A549 (cell line): ENCODE data around the gene DNMT3A. TPM values are rescaled to one million over a fixed set of nuclear protein-coding genes. Genes with fewer than 3 reads are reported as not detected.

Experiments used
- ATAC-seq, 2 experiments: fragments of 200-7000 bp in 1 of 2; fragments of >200 bp in 1 of 2; cut with Nextera tagmentation in 1 of 2; cut with Tn5 transposase in 1 of 2; 3 replicates each; pipeline versions ENCODE4 v1.8.0 to v1.9.1; 2018 to 2020; ENCODE audit warnings: mild to moderate bottlenecking in 1 of 2, moderate library complexity in 1 of 2
- CTCF ChIA-PET: fragments of 300-600 bp; sonication (Branson Sonifier 250); formaldehyde crosslinking; extraction: SDS; loops from one replicate; lab custom pipeline; 2021; ENCODE audit warnings: antibody characterized with exemption, inconsistent platforms; lab: Yijun Ruan, JAX
- POLR2A ChIA-PET: fragments of 350-600 bp; formaldehyde crosslinking; extraction: SDS; loops from one replicate; lab custom pipeline; 2021; ENCODE audit warnings: antibody characterized with exemption, inconsistent platforms; lab: Yijun Ruan, JAX
- DNase-seq, 2 experiments: peaks; one replicate each; pipeline versions ENCODE4 v3.0.0 to v3.0.0-alpha.2; 2011 to 2016; ENCODE audit warnings: low read depth in 1 of 2, low spot score in 1 of 2
- FAIRE-seq: peaks from 2 replicates; lab custom pipeline; 2011; peaks lifted over from hg19 to GRCh38; lab: Jason Lieb, UNC
- H3K27ac ChIP-seq, 2 experiments: fragments of >200 bp; sonication (Bioruptor Twin); formaldehyde crosslinking; 3 replicates each; pipeline ENCODE4 v1.5.1; 2016 to 2017
- H3K4me1 ChIP-seq: fragments of >200 bp; sonication (Bioruptor Twin); formaldehyde crosslinking; 3 replicates; pipeline ENCODE4 v1.6.1; 2016
- H3K4me2 ChIP-seq: fragments of >200 bp; sonication (Bioruptor Twin); formaldehyde crosslinking; 3 replicates; pipeline ENCODE4 v1.6.1; 2016
- H3K4me3 ChIP-seq: fragments of >200 bp; sonication (Bioruptor Twin); formaldehyde crosslinking; 3 replicates; pipeline ENCODE4 v1.5.1; 2016
- H3K9me3 ChIP-seq: fragments of >200 bp; sonication (Bioruptor Twin); formaldehyde crosslinking; 3 replicates; pipeline ENCODE4 v1.6.1; 2016
- CBX2 ChIP-seq: fragments of 200-600 bp; sonication (generic); IDR thresholded peaks from 2 replicates; pipeline ENCODE4 v1.6.1; 2016; ENCODE audit warnings: low read depth, mild to moderate bottlenecking, borderline replicate concordance
- CBX8 ChIP-seq: fragments of 200-600 bp; sonication (generic); IDR thresholded peaks from 2 replicates; pipeline ENCODE4 v1.6.1; 2016
- CHD4 ChIP-seq: fragments of 200-600 bp; sonication (generic); IDR thresholded peaks from 2 replicates; pipeline ENCODE4 v1.6.1; 2016; ENCODE audit warnings: antibody characterized with exemption, mild to moderate bottlenecking, borderline replicate concordance
- FOSB ChIP-seq: fragments of 250-450 bp; sonication (Bioruptor Pico); IDR thresholded peaks from 2 replicates; pipeline ENCODE4 v1.5.0; 2020; ENCODE audit warnings: mild to moderate bottlenecking, moderate library complexity
- FOSL2 ChIP-seq, 2 experiments: fragments of 450-650 bp in 1 of 2; fragments of >200 bp in 1 of 2; sonication (Bioruptor Twin) in 1 of 2; formaldehyde crosslinking; IDR thresholded peaks; 2 replicates each; pipeline versions ENCODE4 v1.5.0 to v1.6.1; 2016 to 2020; ENCODE audit warnings: mild to moderate bottlenecking in 1 of 2, moderate library complexity in 1 of 2
- FOXS1 ChIP-seq: fragments of 250-450 bp; sonication (Bioruptor Pico); IDR thresholded peaks from 2 replicates; pipeline ENCODE4 v1.5.0; 2020; ENCODE audit warnings: mild to moderate bottlenecking, moderate library complexity
- HDAC2 ChIP-seq: fragments of 200-600 bp; sonication (generic); IDR thresholded peaks from 2 replicates; pipeline ENCODE4 v1.6.1; 2016
- HOXA7 ChIP-seq: fragments of 250-450 bp; sonication (Bioruptor Pico); IDR thresholded peaks from 2 replicates; pipeline ENCODE4 v1.5.0; 2020; ENCODE audit warnings: mild to moderate bottlenecking, moderate library complexity
- KDM5A ChIP-seq: fragments of 200-600 bp; sonication (generic); IDR thresholded peaks from 2 replicates; pipeline ENCODE4 v1.6.1; 2016; ENCODE audit warnings: antibody characterized with exemption, mild to moderate bottlenecking
- MAFK ChIP-seq: fragments of 450-650 bp; IDR thresholded peaks from 2 replicates; pipeline ENCODE4 v1.6.1; 2014; ENCODE audit not compliant: partially characterized antibody
- MAZ ChIP-seq: fragments of 150-350 bp; IDR thresholded peaks from 2 replicates; pipeline ENCODE4 v1.6.1; 2014; ENCODE audit warnings: antibody characterized with exemption, low read depth, low read length, borderline replicate concordance
- NPAS2 ChIP-seq: fragments of 250-450 bp; sonication (Bioruptor Pico); IDR thresholded peaks from 2 replicates; pipeline ENCODE4 v1.8.0; 2022; ENCODE audit warnings: mild to moderate bottlenecking, moderate library complexity, borderline replicate concordance
- POLR2A ChIP-seq: IDR thresholded peaks from 2 replicates; pipeline ENCODE4 v1.6.1; 2012; ENCODE audit warnings: mild to moderate bottlenecking, low read length
- RARB ChIP-seq: fragments of 250-450 bp; sonication (Bioruptor Pico); IDR thresholded peaks from 2 replicates; pipeline ENCODE4 v1.8.0; 2021; ENCODE audit warnings: mild to moderate bottlenecking, moderate library complexity
- RCOR1 ChIP-seq: fragments of 150-350 bp; IDR thresholded peaks from 2 replicates; pipeline ENCODE4 v1.6.1; 2014; ENCODE audit warnings: antibody characterized with exemption, low read length, low read depth
- SREBF2 ChIP-seq: fragments of 450-650 bp; IDR thresholded peaks from 2 replicates; pipeline ENCODE4 v1.6.1; 2014; ENCODE audit warnings: mild to moderate bottlenecking, moderate library complexity
- TP53 ChIP-seq: fragments of 250-450 bp; sonication (Bioruptor Pico); IDR thresholded peaks from 2 replicates; pipeline ENCODE4 v1.5.0; 2021; ENCODE audit warnings: mild to moderate bottlenecking, moderate library complexity
- ZC3H11A ChIP-seq: fragments of 450-650 bp; IDR thresholded peaks from 2 replicates; pipeline ENCODE4 v1.6.1; 2014; ENCODE audit warnings: antibody characterized with exemption, mild to moderate bottlenecking
- ZNF302 ChIP-seq: fragments of 250-450 bp; sonication (Bioruptor Pico); IDR thresholded peaks from 2 replicates; pipeline ENCODE4 v1.9.0; 2021; ENCODE audit warnings: inconsistent platforms, mild to moderate bottlenecking, moderate library complexity
- WGBS: methylation state at CpG from one replicate; pipeline ENCODE4 v1.1.6; 2017; ENCODE audit errors: missing lambda C conversion rate; 5-methylcytosine and 5-hydroxymethylcytosine counted together
- polyA plus RNA-seq, 4 experiments: library from polyadenylated mRNA; depleted of rRNA in 3 of 4; stranded (reverse); fragments of >200 nt; fragmentation: RNase III in 1 of 4; extraction: RNeasy Plus Mini Kit Qiagen cat#74134 plus additional on column Dnase treatment in 1 of 4; gene quantifications; 2 replicates in 3 of 4; 3 replicates in 1 of 4; pipeline ENCODE4 v1.2.3, GENCODE V29; 2011 to 2017
- TF ChIP-seq, protein P1 (sequence below): fragments of 250-450 bp; sonication (Bioruptor Pico); IDR thresholded peaks from 2 replicates; pipeline ENCODE4 v1.5.0; 2021; ENCODE audit warnings: mild to moderate bottlenecking, moderate library complexity, borderline replicate concordance
- TF ChIP-seq, protein P2 (sequence below): fragments of 200-600 bp; sonication (generic); IDR thresholded peaks from 2 replicates; pipeline ENCODE4 v1.6.1; 2016; ENCODE audit warnings: antibody characterized with exemption, mild to moderate bottlenecking, moderate library complexity
- TF ChIP-seq, protein P3 (sequence below): IDR thresholded peaks from 2 replicates; pipeline ENCODE4 v1.6.1; 2012; ENCODE audit warnings: low read depth, borderline replicate concordance
- TF ChIP-seq, protein P4 (sequence below): fragments of 450-650 bp; IDR thresholded peaks from 2 replicates; pipeline ENCODE4 v1.6.1; 2014; ENCODE audit warnings: antibody characterized with exemption
- TF ChIP-seq, protein P5 (sequence below): fragments of >200 bp; sonication (Bioruptor Twin); formaldehyde crosslinking; IDR thresholded peaks from 3 replicates; pipeline ENCODE4 v1.5.1; 2016
- TF ChIP-seq, protein P6 (sequence below): fragments of >200 bp; sonication (Bioruptor Twin); formaldehyde crosslinking; IDR thresholded peaks from 2 replicates; pipeline ENCODE4 v1.6.1; 2016

Gene DNMT3A
- polyA plus RNA-seq, 2 of the 4 experiments (the other 2 are of a cell fraction) = 4.4 to 11.9 TPM

DNA sequence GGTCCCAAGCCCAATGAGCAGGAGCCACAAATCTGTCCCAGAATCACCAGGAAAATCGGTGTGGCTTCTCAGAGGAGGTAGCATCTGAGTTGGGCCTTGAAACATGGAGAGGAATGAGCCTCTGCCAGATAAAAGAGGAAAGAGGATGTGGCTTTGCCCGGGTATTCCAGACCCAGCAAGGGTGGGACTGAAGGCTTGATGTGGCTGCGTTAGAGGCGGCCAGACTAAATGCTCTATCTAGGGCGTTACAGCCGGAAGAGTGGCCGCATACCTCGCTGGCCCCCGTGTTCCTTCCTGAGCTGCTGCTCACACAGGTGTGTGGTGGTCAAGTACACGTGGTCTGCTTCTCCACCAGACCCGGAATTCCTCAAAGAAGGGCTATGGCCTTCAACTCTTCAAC, 139.4 kb downstream of the DNMT3A start:
- Histone ChIP-seq H3K4me2 (no peak overlapping the region), H3K9me3 (no peaks in the 10 kb centered on the region), H3K4me3 (no peak overlapping the region), H3K4me1 (no peaks in the 10 kb centered on the region), H3K27ac (no peak overlapping the region)
- FAIRE-seq (no peak), ATAC-seq (no peak; a peak in 1 of 6 replicates), DNase-seq (no peak)
- POLR2A ChIA-PET = no interaction called here
- WGBS = 82% methylated on average over 11 of the region's 11 CpGs
- TF ChIP-seq, protein P1, sequence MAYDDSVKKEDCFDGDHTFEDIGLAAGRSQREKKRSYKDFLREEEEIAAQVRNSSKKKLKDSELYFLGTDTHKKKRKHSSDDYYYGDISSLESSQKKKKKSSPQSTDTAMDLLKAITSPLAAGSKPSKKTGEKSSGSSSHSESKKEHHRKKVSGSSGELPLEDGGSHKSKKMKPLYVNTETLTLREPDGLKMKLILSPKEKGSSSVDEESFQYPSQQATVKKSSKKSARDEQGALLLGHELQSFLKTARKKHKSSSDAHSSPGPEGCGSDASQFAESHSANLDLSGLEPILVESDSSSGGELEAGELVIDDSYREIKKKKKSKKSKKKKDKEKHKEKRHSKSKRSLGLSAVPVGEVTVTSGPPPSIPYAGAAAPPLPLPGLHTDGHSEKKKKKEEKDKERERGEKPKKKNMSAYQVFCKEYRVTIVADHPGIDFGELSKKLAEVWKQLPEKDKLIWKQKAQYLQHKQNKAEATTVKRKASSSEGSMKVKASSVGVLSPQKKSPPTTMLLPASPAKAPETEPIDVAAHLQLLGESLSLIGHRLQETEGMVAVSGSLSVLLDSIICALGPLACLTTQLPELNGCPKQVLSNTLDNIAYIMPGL (CRISPR knock-in tag) = no peak
- TF ChIP-seq MAFK (no peak), POLR2A (no peak), CBX8 (no peak), RCOR1 (no peak), ZC3H11A (no peak), CHD4 (no peak), KDM5A (no peak), NPAS2 (CRISPR knock-in tag) (no peak), FOXS1 (no peak)
- TF ChIP-seq, protein P2, sequence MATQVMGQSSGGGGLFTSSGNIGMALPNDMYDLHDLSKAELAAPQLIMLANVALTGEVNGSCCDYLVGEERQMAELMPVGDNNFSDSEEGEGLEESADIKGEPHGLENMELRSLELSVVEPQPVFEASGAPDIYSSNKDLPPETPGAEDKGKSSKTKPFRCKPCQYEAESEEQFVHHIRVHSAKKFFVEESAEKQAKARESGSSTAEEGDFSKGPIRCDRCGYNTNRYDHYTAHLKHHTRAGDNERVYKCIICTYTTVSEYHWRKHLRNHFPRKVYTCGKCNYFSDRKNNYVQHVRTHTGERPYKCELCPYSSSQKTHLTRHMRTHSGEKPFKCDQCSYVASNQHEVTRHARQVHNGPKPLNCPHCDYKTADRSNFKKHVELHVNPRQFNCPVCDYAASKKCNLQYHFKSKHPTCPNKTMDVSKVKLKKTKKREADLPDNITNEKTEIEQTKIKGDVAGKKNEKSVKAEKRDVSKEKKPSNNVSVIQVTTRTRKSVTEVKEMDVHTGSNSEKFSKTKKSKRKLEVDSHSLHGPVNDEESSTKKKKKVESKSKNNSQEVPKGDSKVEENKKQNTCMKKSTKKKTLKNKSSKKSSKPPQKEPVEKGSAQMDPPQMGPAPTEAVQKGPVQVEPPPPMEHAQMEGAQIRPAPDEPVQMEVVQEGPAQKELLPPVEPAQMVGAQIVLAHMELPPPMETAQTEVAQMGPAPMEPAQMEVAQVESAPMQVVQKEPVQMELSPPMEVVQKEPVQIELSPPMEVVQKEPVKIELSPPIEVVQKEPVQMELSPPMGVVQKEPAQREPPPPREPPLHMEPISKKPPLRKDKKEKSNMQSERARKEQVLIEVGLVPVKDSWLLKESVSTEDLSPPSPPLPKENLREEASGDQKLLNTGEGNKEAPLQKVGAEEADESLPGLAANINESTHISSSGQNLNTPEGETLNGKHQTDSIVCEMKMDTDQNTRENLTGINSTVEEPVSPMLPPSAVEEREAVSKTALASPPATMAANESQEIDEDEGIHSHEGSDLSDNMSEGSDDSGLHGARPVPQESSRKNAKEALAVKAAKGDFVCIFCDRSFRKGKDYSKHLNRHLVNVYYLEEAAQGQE = no peak
- TF ChIP-seq, protein P3, sequence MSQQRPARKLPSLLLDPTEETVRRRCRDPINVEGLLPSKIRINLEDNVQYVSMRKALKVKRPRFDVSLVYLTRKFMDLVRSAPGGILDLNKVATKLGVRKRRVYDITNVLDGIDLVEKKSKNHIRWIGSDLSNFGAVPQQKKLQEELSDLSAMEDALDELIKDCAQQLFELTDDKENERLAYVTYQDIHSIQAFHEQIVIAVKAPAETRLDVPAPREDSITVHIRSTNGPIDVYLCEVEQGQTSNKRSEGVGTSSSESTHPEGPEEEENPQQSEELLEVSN = no peak
- TF ChIP-seq, protein P4, sequence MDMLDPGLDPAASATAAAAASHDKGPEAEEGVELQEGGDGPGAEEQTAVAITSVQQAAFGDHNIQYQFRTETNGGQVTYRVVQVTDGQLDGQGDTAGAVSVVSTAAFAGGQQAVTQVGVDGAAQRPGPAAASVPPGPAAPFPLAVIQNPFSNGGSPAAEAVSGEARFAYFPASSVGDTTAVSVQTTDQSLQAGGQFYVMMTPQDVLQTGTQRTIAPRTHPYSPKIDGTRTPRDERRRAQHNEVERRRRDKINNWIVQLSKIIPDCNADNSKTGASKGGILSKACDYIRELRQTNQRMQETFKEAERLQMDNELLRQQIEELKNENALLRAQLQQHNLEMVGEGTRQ = no peak
- TF ChIP-seq, protein P5, sequence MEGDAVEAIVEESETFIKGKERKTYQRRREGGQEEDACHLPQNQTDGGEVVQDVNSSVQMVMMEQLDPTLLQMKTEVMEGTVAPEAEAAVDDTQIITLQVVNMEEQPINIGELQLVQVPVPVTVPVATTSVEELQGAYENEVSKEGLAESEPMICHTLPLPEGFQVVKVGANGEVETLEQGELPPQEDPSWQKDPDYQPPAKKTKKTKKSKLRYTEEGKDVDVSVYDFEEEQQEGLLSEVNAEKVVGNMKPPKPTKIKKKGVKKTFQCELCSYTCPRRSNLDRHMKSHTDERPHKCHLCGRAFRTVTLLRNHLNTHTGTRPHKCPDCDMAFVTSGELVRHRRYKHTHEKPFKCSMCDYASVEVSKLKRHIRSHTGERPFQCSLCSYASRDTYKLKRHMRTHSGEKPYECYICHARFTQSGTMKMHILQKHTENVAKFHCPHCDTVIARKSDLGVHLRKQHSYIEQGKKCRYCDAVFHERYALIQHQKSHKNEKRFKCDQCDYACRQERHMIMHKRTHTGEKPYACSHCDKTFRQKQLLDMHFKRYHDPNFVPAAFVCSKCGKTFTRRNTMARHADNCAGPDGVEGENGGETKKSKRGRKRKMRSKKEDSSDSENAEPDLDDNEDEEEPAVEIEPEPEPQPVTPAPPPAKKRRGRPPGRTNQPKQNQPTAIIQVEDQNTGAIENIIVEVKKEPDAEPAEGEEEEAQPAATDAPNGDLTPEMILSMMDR = no peak
- TF ChIP-seq, protein P6, sequence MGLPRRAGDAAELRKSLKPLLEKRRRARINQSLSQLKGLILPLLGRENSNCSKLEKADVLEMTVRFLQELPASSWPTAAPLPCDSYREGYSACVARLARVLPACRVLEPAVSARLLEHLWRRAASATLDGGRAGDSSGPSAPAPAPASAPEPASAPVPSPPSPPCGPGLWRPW = no peak
- CTCF ChIA-PET = interaction anchor here (0.5 kb wide), 1 partner anchor 44 kb away, joined by 3 read pairs; no protein-coding TSS in a partner anchor

DNA sequence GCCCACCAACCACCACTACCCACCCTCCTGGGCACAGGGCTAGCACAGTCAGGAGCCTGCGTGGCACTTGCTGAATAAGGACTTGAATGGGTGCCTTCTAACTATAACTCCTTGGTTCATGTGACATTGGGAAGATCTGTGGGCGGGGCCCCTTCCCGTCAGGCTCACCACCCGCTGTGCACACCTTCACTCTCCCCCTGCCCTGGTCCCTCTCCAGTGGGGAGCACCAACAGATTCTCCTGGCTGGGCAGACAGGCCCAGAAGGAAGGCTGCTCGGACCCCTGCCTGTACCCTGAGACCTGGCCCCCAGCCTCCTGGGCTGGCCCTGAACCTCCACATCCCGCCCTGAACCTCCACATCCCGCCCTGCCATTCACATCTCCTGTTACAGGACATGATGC, 139.9 kb downstream of the DNMT3A start:
- Histone ChIP-seq H3K4me2 (no peak overlapping the region), H3K27ac (no peak overlapping the region), H3K4me1 (no peaks in the 10 kb centered on the region), H3K4me3 (no peak overlapping the region), H3K9me3 (no peaks in the 10 kb centered on the region)
- ATAC-seq (peak; percentile 15 to 19; a peak in 3 of 6 replicates), FAIRE-seq (no peak), DNase-seq (no peak)
- ChIA-PET CTCF (no interaction called here), POLR2A (no interaction called here)
- 86% methylated on average over 6 of the region's 7 CpGs for WGBS
- TF ChIP-seq HOXA7 (no peak), CBX2 (no peak), SREBF2 (no peak), HDAC2 (no peak), FOSB (CRISPR knock-in tag) (no peak), KDM5A (no peak), FOSL2 (IDR thresholded peaks at IDR 0.05) (no peak), FOSL2 (CRISPR knock-in tag; IDR thresholded peaks at IDR 0.05) (no peak), RARB (CRISPR knock-in tag) (no peak), NPAS2 (CRISPR knock-in tag) (no peak), ZNF302 (CRISPR knock-in tag) (no peak), MAZ (no peak), TP53 (CRISPR knock-in tag) (no peak)
